Left kidney (tissue), 2 donors: Measurements from ENCODE around the gene PGGHG. TPM values are rescaled to one million over a fixed set of nuclear protein-coding genes. Genes with fewer than 3 reads are reported as not detected.
"Not testable (repeated sequence)": the region's sequence is repeated elsewhere in the genome, so short reads cannot be mapped to it uniquely, and the experiment has no call there.

Experiments used
- DNase-seq: peaks from one replicate; pipeline ENCODE4 v3.0.0-alpha.2; 2013
- polyA plus RNA-seq: library from polyadenylated mRNA; unstranded; fragments of 120-200 nt; gene quantifications from one replicate; pipeline ENCODE4 v1.2.1, GENCODE V29; 2013; ENCODE audit not compliant: insufficient read length

PGGHG gene
- polyA plus RNA-seq, 1 donor, result 22.3 TPM

DNA sequence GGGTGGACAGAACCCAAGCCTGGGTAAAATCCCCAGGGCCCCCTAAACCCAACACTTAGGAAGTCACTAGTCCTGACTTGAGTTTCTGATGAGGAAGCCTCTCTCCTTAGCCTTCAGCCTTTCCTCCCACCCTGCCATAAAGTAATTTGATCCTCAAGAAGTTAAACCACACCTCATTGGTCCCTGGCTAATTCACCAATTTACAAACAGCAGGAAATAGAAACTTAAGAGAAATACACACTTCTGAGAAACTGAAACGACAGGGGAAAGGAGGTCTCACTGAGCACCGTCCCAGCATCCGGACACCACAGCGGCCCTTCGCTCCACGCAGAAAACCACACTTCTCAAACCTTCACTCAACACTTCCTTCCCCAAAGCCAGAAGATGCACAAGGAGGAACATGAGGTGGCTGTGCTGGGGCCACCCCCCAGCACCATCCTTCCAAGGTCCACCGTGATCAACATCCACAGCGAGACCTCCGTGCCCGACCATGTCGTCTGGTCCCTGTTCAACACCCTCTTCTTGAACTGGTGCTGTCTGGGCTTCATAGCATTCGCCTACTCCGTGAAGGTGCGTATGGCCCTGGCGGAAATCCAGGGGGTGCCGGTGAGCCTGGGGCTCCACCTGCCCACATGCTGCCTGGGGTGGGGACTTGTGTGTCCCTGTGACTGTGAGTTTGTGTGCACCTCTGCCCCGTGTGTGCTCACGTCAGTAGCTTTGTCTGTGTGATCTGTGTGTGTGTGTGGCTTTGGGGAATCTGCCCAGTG is 25.0 kb downstream of the PGGHG start, which contains the start of gene IFITM1:
IFITM1 (plus strand) TSS at position 254 of the 767 bp plus-strand sequence; CDS start at position 385, 131 bp downstream.
- peak; percentile 80 for DNase-seq

DNA sequence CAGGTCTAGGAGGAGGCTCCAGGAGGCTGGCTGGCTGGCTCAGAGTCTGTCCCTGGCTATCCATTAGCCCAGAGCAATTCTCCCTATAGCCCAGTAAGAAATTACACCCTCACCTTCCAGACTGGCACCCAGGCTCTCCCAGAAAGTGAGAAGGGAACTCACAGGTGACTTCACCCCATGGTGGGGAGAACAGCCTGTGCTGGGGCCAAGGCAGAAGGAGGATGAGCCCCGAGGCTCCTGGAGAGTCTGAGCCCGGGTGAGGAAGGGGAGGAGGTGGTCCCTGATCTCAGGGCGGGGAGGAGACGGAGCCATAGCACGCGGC is 25.6 kb downstream of the PGGHG start:
- not testable (repeated sequence) for DNase-seq

DNA sequence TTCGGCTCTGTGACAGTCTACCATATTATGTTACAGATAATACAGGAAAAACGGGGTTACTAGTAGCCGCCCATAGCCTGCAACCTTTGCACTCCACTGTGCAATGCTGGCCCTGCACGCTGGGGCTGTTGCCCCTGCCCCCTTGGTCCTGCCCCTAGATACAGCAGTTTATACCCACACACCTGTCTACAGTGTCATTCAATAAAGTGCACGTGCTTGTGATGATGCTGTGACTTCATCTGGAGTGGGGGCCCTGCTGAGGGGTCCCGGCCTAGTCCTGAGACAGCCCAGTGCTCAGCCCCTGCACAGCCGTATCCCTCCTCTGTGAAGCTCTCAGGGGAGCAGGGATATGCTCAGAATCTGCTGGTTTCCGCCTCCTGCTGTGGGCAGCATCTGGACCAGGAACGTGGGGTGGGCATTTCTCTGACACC is 26.1 kb downstream of the PGGHG start:
- DNase-seq, result no peak

DNA sequence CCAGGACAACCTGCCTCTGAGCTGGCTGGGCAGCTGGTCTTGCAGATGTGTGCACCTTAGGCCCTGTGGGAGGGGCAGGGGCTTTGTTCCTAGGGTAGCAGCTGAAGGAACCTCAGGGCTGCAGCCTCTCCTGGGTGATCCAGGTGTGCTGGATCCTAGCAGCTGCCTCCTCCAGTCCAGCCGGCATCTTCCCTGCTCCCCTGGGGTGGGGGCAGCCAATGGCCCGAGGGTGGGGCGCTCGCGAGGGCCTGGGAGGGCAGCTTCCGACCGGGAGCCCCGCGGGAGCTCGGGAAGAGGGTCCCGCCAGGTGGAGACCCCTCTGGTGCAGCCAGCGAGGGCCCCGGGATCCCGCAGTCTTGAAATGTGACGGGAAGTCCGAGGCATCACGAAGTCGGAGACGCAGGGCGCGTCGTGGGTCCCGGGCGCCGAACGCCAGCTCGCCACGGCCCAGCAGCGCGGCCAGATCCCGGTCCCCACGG is 26.6 kb downstream of the PGGHG start:
- no peak for DNase-seq

DNA sequence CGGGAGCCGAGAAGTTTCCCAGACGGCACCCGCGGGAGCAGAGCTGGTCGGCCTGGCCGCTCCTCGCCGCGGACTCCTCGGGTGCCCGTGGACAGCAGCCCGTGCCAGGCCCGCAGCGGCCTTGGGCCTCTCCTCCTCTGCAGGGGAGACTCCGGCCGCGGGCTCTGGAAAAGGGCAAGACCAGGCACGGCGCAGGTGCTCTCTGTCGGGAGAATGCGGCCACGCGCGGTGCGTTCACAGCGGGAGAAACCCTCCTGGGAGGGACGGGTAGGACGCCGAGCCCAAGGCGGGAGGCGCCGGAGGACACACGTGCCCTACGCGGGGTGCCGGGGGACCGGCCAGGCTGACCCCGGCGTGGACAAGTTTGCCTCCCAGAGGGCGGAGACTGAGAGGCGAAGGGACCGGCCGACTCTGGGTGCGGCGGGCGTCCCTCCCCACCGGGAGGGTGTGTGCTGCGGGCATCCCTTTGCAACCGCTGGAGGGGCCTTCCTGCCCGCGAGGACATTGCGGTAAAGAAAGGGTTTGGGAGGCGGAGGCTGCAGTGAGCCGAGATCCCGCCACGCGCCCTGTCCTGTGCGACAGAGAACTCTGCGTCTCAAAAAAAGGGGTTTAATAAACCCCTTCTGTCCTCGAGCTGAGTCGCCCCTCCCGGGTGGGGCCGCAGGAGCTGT is 27.2 kb downstream of the PGGHG start:
- DNase-seq, result no peak

DNA sequence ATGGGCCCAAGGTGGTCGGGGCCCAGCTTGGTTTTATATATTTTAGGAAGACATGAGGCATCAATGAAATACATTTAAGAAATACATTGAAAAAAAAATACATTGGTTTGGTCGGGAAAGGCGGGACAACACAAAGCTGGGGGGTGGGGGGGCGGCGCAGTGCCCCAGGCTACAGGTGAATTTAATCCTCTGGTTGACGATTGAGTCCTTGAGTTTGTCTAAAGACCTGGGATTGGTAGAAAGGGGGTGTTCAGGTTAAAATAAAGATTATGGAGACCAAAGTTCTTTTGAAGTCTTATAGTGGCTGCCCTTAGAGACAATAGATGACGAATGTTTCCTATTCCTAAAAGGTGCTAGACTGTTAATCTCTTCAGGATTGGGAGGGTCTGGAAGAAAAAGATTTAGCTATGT is 28.0 kb downstream of the PGGHG start:
- DNase-seq, result no peak

DNA sequence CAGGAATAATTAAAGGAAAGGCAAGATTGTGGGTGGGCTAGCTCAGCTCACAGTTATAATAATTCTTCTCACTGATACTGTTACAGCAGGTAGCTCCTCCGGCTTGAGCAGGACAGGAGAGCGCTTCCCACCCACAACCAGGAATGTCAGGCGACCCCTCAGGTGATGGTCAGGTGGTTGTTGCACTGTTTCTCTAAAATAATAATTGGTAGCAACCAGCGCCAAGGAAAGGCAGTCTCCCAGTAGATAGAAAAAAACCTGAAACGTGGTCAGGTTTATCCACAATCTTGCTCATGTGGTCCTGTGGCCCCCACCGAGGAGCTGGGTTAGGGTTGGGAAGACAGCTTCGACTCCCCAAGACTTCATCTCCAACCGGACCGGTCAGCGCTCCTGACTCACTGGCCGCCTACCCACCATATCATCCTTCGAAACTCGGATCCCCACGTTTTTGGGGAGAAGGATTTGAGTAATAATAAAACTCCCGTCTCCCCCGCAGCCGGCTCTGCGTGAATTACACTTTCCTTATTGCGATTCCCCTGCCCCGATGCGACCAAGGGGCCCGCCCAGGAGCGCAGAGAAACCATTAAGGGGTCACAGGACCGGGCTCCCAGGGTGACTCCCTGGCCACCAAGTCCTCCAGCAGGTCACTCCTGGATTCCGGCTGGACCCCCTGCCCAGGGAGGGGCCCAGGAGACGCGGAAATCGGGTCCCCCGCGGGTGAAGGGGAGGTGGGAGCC is 28.9 kb downstream of the PGGHG start:
- DNase-seq, result not testable (repeated sequence)

DNA sequence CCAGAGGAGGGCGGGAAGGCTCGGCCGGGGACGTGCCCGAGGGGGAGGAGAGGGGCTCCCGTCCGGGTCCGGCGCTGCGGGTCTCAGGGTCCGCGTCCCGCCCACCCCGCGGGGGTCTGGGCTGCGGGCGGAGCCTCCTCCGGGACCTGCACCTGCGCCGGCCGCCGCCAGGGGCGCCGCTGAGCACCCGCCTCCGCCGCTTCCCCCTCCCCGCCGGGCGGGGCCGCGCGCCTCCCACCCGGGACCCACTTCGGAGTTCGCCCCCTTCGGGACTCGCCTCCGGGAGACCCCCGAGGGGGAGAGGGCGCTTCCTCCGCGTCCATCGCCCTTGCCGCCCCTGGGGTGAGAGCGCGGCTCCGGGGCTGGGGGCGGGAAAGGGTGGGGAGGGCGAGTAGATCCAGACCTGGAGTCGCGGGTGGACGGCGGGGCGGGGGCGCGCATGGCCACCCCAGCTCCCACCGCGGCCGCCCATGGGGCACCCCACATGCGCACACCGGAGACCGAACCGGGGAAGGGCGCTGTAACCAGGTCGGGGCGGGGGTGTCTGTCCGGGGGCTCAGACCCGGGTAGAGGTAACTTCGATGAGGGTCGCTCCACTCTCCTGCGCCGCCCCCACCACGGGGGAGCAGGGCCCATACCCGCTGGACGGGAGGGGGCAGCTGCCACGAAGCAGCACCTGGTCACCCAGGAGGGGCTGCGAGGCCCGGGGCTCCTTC is 29.6 kb downstream of the PGGHG start:
- not testable (repeated sequence) for DNase-seq

DNA sequence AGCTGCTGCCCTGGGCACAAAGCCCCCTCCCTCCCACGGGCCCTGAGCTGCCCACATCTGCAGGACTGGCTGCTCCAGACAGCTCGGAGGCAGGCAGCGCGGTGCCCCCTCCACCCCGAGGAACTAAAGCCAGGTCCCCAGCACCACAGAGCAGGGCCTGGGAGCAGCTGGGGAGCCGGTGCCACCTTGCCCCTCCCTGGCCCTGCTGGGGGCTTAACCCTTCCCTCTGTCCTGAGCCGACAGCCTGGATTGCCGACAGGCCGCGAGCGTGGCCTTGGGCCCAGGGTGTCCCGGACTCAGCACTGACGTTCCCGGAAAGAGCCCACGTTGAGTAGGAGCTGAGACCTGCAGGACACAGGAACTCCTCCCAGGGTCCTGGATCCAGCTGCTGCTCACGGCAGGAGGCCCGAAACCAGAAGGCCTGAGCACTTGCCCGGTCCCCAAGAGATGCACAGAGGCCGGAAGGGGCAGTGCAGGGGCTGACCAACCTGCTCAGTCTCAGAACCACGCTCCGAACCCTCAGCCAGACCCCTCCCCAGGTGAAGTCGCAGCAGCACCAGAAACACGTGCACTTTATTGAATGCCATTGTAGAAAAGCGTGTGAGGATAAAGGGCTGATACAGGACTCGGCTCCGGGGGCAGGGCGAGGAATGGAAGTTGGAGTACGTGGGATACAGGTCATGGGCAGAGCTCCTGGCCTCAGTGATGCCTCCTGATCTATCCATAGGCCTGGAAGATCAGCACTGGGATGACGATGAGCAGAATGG is 30.4 kb downstream of the PGGHG start:
- DNase-seq, result not testable (repeated sequence)

DNA sequence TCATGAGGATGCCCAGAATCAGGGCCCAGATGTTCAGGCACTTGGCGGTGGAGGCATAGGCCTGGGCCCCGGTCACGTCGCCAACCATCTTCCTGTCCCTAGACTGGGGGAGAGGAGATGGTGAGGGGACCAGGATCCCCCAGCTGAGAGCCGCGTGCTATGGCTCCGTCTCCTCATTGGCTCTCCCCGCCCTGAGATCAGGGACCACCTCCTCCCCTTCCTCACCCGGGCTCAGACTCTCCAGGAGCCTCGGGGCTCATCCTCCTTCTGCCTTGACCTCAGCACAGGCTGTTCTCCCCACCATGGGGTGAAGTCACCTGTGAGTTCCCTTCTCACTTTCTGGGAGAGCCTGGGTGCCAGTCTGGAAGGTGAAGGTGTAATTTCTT is 31.0 kb downstream of the PGGHG start:
- not testable (repeated sequence) for DNase-seq

DNA sequence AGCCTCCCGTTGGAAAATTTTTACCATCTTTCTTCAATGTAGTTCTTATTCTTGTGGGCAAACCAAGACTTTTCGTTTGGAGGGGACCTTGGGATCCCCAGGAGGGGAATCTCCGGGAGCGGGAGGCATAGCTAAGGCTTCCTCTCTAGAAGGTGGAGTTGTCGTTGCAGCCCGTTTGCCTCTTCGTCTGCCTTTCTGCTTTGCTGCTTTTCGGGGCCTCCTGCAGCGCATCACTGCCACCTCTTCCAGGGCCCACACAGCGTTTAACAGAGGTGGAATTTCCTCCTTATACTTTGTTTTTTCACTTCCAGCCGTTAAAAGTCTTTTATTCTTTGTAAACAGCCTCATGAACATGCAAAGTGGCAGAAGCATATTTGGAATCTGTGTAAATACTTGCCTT is 35.2 kb downstream of the PGGHG start:
- DNase-seq, result no peak

DNA sequence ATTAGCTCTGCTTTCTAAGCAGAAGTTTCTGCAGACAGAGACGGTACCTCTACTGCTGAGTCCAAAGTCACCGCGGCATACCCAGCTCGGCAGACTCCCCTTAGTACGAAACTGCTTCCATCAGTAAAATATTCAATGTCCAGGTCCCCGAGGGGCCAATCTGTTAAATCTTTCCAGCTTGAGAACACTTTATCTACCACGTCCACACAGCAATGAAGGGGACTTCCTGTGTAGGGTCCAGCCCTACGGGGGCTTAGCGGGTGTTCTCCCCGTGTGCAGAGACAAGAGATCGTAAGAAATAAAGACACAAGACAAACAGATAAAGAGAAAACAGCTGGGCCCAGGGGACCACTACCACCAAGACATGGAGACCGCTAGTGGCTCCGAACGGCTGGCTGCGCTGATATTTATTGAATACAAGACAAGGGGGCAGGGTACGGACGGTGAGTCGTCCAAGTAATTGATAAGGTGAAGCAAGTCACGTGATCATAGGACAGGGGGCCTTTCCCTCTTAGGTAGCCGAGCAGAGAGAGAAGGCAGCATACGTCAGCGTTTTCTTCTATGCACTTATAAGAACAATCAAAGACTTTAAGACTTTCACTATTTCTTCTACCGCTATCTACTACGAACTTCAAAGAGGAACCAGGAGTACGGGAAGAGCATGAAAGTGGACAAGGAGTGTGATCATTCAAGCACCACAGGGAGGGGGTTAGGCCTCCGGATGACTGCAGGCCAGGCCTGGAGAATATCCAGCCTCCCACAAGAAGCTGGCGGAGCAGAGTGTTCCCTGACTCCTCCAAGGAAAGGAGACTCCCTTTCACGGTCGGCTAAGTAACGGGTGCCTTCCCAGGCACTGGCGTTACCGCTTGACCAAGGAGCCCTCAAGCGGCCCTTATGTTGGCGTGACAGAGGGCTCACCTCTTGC is 35.9 kb downstream of the PGGHG start:
- DNase-seq, result not testable (repeated sequence)

DNA sequence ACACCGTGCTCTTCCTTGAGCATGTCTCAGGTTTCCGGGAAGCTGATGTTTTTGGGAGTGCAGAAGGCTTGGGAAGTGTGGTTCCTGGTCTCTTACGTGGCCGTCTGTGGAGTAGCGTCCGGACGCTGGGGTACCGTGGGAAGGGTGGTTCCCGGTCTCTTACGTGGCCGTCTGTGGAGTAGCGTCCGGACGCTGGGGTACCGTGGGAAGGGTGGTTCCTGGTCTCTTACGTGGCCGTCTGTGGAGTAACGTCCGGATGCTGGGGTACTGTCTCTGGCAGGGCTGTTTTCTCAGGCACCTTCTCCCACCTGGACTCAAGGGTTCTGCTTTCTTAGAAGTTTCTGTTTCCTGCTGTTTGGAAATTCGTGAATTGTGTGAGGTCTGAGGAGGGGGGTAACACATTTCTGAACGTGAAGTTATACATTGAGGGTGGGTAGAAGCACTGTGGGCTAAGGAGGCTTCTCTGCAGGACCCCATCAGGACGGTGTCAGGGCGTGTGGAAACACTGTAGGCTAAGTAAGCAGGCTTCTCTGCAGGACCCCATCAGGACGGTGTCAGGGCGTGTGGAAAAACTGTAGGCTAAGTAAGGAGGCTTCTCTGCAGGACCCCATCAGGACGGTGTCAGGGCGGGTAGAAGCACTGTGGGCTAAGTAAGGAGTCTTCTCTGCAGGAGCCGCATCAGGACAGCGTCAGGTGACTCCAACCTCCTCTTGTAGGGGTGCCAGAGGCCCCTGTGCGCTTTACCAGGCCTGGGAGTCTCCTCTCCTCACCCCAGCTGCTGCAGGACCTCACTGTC is 37.1 kb downstream of the PGGHG start:
- DNase-seq, result no peak

DNA sequence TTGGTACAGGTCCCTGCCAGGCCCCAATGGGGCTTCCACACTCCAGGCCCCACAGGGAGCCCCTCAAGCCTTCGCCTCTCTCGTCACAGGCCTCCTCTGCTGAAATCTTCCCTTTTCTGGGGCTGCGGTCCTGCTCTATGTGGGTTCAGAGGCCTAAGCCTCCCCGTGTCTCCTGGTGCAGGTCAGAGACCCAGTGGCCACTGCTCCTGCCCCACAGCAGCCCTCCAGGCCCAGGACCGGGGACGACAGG is 37.6 kb downstream of the PGGHG start:
- DNase-seq, result no peak

DNA sequence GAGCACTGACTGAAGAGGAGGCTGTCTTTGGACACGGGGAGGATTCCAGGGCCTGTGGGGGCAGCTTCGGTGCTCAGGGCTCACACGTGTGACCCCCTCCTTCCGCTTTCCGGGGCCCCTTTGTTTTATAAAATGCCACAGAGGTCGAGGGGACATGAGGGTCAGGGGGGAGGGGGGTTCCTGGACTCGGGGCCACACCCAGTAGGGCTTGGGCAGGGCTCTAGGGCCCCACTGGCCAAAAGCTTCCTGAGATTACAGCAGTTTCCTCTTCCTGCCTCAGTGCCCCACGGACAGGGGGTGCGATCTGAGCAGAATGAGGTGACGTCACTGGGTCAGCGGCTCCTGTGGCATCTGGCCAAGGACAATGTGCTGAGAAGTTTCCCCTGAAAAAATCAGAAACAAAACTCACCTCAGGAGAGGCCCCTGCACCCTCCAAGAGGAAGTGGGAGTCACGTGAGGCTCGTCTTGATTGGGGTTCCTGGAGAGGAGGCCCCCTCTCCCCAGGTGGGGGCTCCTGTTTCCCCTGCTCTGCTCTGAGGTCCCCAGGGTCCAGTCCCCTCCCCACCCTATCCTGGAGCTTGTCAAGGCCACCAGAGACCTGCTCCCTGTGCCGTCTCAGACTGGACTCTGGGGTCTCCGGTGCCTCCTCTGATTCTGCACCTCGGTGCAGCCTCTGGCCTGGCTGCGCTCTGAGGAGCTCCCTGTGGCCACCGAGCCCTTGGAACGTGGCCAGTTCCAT is 38.1 kb downstream of the PGGHG start:
- DNase-seq, result no peak

DNA sequence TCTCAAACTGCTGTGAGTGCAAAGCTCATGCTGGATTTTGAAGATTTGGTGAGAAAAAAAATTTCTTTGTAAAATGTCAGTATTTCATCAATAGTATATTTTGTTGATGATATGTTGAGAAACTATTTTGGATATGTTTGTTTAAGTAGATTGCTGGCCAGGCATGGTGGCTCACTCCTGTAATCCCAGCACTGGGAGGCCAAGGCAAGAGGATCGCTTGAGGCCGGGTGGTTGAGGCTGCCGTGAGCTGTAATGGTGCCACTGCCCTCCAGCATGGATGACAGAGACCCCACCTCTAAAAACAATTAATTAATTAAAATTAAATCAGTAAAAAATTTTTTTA is 38.6 kb downstream of the PGGHG start:
- no peak for DNase-seq

DNA sequence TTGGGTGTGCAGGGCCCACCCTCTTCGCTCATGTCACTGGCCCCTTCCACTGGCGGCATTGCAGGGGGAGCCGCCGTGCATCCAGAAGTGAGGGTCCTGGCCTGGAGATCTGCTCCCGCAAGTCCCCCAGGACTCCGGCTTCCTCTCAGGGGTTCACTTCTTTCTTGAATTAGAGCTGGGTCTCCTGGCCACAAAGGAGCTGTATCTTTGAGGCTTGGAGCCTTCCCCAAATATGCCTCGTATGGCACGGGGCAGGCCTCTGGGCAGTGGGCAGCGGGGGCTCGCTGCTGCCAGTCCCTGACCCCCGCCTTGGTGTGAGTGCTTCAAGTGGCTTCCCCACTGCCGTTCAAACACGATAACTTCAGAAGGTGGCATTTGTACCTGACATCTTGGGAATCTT is 39.1 kb downstream of the PGGHG start:
- DNase-seq, result no peak

DNA sequence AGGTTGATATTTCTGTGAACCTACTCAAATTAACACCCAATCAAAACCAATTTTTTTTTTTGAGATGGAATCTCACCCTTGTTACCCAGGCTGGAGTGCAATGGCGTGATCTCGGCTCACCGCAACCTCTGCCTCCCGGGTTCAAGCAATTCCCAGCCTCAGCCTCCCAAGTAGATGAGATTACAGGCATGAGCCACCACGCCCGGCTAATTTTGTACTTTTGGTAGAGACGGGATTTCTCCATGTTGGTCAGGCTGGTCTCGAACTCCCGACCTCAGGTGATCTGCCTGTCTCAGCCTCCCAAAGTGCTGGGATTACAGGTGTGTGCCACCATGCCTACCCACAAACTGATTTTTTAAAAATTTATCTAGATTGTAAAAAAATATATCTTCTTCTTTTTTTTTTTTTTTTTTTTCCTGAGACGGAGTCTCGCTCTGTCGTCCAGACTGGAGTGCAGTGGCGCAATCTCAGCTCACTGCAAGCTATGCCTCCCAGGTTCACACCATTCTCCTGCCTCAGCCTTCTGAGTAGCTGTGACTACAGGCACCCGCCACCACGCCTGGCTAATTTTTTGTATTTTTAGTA is 39.7 kb downstream of the PGGHG start:
- DNase-seq, result not testable (repeated sequence)

DNA sequence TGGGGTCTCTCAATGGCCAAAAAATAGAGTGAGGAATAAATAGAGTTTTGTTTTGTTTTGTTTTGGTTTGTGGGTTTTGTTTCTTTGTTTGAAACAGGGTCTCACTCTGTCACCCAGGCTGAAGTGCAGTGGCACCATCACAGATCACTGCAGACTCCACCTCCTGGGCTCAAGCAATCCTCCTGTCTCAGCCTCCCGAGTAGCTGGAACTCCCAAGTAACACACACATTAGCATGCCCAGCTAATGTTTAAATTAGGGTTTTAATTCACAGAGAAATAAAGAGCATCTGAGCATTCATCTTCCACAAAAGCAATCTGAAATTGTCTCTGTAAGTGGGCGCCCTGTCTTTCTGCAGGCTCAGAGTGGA is 40.9 kb downstream of the PGGHG start:
- DNase-seq, result no peak
